MCF 10A (cell line): ENCODE results near the gene HADHA. TPM values are rescaled to one million over a fixed set of nuclear protein-coding genes. Genes with fewer than 3 reads are reported as not detected.

Source experiments
- BruUV-seq: library from RNA; stranded (reverse); fragments of 400-500 nt; replicated peaks from 2 replicates; lab custom pipeline; 2021; lab: Mats Ljungman, UMichigan
- CTCF ChIA-PET: fragments of 300-600 bp; sonication (Branson Sonifier 250); formaldehyde crosslinking; extraction: SDS; loops from one replicate; lab custom pipeline; 2021; ENCODE audit warnings: antibody characterized with exemption, inconsistent platforms; lab: Yijun Ruan, JAX
- POLR2A ChIA-PET: fragments of 300-600, 350-650 bp; sonication (Branson Sonifier 250); formaldehyde crosslinking; extraction: SDS; loops from one replicate; lab custom pipeline; 2020; ENCODE audit warnings: antibody characterized with exemption, inconsistent platforms; lab: Yijun Ruan, JAX
- DNase-seq: peaks from one replicate; pipeline ENCODE4 v3.0.0-alpha.2; 2018; ENCODE audit not compliant: unreplicated experiment
- H3K27ac Mint-ChIP-seq: one replicate; pipeline ENCODE4 v1.8.0; 2022; ENCODE audit warnings: mild to moderate bottlenecking, low read depth, mixed read lengths; ENCODE audit not compliant: unreplicated experiment
- H3K27me3 Mint-ChIP-seq: one replicate; pipeline ENCODE4 v1.8.0; 2022; ENCODE audit warnings: mixed read lengths; ENCODE audit not compliant: insufficient read depth, unreplicated experiment
- H3K36me3 Mint-ChIP-seq: one replicate; pipeline ENCODE4 v1.8.0; 2022; ENCODE audit warnings: mild to moderate bottlenecking, moderate library complexity, mixed read lengths; ENCODE audit not compliant: insufficient read depth, unreplicated experiment
- H3K4me1 Mint-ChIP-seq: one replicate; pipeline ENCODE4 v1.8.0; 2022; ENCODE audit warnings: mixed read lengths; ENCODE audit not compliant: insufficient read depth, unreplicated experiment
- H3K4me3 Mint-ChIP-seq: one replicate; pipeline ENCODE4 v1.8.0; 2022; ENCODE audit warnings: mild to moderate bottlenecking, moderate library complexity, mixed read lengths; ENCODE audit not compliant: unreplicated experiment
- H3K9me3 Mint-ChIP-seq: one replicate; pipeline ENCODE4 v1.8.0; 2022; ENCODE audit warnings: mixed read lengths; ENCODE audit not compliant: unreplicated experiment
- CTCF ChIP-seq: fragments of 200-600 bp; IDR thresholded peaks from one replicate; pipeline ENCODE4 v1.8.0; 2022; ENCODE audit warnings: antibody characterized with exemption, mild to moderate bottlenecking; ENCODE audit not compliant: unreplicated experiment
- intact Hi-C: fragments of 100-400 bp; cut with micrococcal nuclease; formaldehyde crosslinking; loops from 2 replicates; pipeline ENCODE4 v1.14.1; 2022
- total RNA-seq: library from RNA; stranded (reverse); gene quantifications from 2 replicates; pipeline ENCODE4 v1.2.3, GENCODE V29; 2022

HADHA gene
- total RNA-seq, 1 experiment from 2014 or later: 152 TPM

DNA sequence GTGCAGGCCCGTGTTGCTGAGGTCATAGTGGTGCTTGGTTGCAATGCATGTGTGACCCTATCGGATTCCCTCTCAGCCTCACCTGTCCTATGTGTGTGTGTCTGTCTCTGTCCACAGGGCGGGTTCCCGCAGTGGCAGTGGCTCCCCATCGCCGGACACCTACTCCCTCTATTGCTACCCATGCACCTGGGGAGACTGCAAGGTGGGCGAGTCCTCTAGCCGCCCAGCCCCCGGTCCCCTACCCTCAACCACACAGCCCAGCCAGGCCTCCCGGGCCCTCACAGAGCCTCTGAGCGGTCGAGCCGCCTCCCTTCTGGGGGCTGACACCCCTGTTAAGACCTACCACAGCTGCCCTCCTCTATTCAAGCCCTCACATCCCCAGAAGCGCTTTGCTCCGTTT is 57.3 kb downstream of the HADHA start:
- H3K4me1 Mint-ChIP-seq: no peaks in the 10 kb centered on the region
- intact Hi-C loops: no loop called here
- ChIA-PET CTCF (interaction anchor here (0.6 kb wide), 1 partner anchor 51 kb away, joined by 5 read pairs; no protein-coding TSS in a partner anchor), POLR2A (interaction anchor here (0.6 kb wide), 1 partner anchor 343 kb away, joined by 3 read pairs; no protein-coding TSS in a partner anchor)
- peaks cover 12% of the 10 kb centered on the region for H3K27me3 Mint-ChIP-seq
- peaks cover 10% of the 10 kb centered on the region for H3K36me3 Mint-ChIP-seq
- no TSS peak for BruUV-seq
- no peak for DNase-seq
- no peak for TF ChIP-seq CTCF
- H3K4me3 Mint-ChIP-seq: no peak overlapping the region
- H3K9me3 Mint-ChIP-seq: no peaks in the 10 kb centered on the region
- no peak overlapping the region for H3K27ac Mint-ChIP-seq

DNA sequence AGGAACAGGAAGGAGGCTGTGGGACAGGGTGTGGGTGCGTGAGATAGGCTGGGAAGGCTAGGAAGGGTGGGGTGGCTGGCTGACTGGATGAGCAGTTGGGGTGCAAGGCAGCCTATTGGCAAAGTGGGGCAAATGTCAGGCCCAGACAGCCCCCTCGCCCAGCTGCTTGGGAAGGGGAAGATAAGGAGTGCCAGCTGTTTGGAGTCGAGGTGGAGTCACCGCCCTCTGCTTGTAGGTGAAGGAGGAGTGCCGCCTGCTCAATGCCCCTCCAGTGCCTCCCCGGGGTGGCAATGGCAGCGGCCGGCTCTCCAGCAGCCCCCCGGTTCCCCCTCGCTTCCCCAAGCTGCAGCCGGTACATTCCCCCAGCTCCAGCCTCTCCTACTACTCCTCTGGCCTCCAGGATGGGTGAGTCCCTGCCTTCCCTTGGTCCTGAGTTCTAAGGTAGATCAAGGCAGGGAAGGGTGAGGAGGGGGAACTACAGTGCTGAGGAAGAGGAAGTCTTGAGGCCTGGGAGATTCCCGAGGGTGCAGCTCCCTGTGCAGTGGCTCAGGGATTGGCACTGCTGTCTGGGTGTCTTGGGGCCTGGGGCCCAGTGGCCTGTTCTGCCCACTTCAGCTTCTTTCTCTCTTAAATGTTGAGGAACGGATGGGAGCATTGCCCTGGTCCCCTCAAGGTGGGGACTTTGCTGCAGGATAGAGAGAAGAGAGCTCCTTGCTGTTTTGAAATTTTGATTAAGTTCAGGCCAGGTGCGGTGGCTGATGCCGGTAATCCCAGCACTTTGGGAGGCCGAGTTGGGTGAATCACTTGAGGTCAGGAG is 58.3 kb downstream of the HADHA start:
- ChIA-PET CTCF (interaction anchor here (0.5 to 0.7 kb wide), 3 partner anchors 15 to 561 kb away, joined by 3 to 4 read pairs (median 3); no protein-coding TSS in a partner anchor), POLR2A (no interaction called here)
- no peak for TF ChIP-seq CTCF
- H3K27ac Mint-ChIP-seq: no peak overlapping the region
- no peak for DNase-seq
- no peak overlapping the region for H3K4me3 Mint-ChIP-seq
- H3K4me1 Mint-ChIP-seq: no peaks in the 10 kb centered on the region
- BruUV-seq: no TSS peak
- peaks cover 12% of the 10 kb centered on the region for H3K27me3 Mint-ChIP-seq
- no peaks in the 10 kb centered on the region for H3K9me3 Mint-ChIP-seq
- intact Hi-C loops: no loop called here
- peaks cover under 1% of the 10 kb centered on the region for H3K36me3 Mint-ChIP-seq

DNA sequence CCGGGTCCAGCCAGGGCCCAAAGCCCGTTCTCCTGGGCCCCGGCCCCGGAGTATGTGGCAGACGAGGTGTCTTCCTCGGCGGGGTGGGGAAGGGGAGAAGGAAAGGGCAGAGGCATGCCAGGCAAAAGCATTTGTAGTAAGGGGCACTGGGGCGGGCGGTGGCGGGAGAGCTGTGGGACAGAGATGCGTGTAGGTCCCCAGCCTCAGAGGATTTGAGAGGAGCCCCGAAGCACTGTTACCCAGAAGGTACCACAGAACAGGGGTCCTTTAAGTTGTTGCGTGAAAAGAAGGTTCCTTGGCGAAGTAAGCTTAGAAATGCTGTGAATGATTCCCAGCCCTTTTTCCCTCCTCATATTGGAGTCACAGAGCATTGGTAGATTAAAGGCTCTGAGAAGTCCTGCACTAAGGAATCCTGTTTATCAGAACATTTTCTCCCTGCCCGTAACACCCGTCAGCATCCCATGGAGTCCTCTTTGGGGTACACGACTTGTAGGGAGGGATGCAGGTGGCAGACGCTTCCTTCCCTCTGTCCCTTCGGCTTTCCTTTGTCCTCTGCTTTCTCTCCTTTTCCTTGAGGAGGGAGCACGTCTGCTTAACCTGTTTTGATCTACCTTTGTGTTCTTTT is 59.0 kb downstream of the HADHA start:
- no peaks in the 10 kb centered on the region for H3K9me3 Mint-ChIP-seq
- H3K4me1 Mint-ChIP-seq: no peaks in the 10 kb centered on the region
- no peaks in the 10 kb centered on the region for H3K36me3 Mint-ChIP-seq
- no peak for DNase-seq
- intact Hi-C loops: no loop called here
- H3K4me3 Mint-ChIP-seq: peak overlapping the region; percentile 46
- no peak for TF ChIP-seq CTCF
- H3K27me3 Mint-ChIP-seq: peaks cover 12% of the 10 kb centered on the region
- BruUV-seq: no TSS peak
- ChIA-PET CTCF (interaction anchor here (1.1 kb wide), 1 partner anchor 22 kb away, joined by 5 read pairs; no protein-coding TSS in a partner anchor), POLR2A (no interaction called here)
- no peak overlapping the region for H3K27ac Mint-ChIP-seq
